HG02840 (cell line): ENCODE results near the gene FGF3.

ENCODE experiments used
- ATAC-seq: cut with Tn5 transposase; IDR thresholded peaks from one replicate; pipeline ENCODE4 v1.9.1; 2021; ENCODE audit warnings: mild to moderate bottlenecking, moderate library complexity, moderate number of reproducible peaks; ENCODE audit not compliant: unreplicated experiment, low FRiP score

Gene FGF3

DNA sequence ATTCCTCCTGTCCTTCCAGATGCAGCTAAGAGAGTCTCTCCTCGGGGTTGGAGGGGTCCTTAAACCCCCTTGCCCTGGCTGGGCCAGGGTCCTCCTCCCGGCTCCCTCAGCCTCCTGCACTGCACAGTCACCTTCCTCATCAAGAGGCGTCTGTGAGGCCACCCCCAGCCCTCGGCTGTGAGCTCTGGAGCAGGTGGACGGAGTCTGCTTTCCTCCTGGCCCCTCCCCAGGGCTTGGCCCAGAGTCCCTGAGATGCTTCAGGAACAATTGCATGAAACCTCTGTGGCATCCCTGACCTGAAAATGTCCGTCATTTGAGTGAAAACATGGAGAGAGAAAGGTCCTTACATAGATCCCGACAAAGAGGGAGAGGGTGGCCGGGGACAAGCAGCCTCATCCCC is 6.7 kb upstream of the FGF3 start:
- no peak for ATAC-seq

DNA sequence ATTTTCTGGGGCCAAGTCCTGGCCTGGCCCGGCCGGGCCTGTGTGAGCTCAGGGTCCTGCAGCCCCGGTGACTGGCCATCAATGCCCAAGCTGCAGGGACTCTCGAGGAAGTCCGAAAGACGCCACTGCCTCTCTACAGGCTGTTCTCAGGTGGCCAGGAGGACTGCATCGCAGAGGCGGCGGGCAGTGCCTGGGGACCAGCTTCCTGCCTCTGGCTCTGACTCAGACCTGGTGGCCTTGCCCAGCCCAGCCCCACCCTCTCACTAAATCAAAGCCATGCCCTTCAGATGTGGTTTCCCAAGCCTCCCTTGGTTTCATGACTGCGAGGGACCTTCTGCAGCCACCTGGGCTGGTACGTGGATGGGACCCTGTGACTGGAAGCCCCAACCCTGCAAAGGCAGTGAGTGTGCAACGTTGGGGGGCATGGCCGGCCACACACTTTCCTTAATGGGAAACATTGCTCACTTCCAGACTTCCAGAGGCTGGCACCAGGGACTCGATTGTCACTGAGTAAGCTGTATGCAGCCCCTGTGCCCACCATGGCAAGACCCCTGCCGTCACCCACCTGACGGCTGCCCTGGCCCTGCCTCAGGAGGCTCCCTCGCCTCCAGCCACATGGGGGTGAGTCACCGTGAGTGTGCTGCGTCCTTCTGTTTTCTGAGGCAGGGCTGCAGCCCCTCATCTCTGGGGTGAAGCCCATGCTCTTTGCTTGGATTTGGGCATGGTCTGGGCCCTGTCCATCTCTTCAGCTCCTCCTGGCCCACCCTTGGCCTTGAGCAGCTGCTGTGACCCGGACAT is 6.0 kb upstream of the FGF3 start:
- no peak for ATAC-seq

DNA sequence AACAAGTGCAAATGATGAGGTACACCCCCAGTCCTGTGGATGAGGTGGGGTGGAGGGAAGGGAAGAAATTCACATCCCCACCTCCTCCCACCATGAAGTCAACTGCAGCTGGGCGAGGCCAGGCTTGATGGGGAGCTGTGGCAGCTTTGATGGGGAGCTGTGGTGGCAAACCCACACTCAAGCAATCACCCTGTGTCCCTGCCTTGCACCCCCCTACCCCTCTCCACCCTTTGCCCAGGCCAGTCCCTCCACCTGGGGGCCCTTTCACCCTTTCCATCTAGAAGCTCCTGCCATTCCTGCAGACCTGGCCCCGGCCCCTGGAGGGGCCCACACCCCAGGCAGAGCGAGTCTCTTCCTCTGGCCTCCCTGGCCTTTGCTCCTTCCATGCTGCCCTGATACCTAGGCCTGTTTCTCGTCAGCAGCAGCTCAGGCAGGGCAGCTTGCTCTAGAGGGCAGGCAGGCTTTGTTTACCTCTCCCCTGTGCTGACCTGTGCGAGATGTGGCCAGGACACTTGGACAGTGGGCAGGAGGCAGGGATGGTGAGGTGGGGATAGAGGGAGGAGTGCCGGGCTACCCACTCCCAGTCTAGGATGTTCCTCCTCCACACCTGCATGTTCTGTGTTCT is 4.5 kb upstream of the FGF3 start:
- no peak for ATAC-seq

DNA sequence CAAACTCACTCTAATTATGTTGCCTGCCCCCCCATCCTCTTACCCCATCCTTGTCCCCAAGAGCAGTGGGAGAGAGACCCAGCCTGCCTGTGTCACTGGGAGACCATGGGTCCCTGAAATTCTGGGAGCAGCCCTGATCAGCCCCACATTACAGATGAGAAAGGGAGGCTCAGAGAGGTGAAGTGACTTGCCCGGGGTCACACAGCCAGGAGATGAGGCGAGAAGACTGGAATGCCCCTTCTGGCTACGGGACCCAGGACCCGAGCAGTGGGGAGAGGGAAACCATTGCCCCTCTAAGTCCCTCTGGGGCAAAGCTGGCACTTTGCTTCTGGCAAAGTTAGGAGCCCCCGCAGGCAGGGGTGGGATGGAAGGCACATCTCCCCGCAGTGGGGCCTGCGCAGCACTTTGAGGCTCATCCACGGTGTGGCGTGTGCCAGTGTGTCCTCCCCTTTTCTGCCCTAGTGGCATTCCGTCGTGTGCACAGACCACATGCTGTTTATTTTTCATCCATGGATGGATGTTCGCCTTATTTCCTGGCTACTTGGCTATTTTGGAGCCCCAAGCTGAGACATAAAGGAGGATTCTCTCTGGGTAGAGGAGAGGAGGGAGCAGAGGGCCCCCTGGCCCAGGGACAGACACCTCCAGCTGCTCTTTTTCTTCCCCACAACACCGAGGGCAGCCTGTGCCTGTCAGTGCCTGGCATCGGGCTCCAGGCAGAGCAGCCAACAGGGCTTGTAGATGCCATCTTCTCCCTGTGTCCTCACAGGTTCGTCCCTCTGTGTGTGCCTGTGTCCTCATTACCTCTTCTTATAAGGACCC is 3.7 kb upstream of the FGF3 start:
- no peak for ATAC-seq

DNA sequence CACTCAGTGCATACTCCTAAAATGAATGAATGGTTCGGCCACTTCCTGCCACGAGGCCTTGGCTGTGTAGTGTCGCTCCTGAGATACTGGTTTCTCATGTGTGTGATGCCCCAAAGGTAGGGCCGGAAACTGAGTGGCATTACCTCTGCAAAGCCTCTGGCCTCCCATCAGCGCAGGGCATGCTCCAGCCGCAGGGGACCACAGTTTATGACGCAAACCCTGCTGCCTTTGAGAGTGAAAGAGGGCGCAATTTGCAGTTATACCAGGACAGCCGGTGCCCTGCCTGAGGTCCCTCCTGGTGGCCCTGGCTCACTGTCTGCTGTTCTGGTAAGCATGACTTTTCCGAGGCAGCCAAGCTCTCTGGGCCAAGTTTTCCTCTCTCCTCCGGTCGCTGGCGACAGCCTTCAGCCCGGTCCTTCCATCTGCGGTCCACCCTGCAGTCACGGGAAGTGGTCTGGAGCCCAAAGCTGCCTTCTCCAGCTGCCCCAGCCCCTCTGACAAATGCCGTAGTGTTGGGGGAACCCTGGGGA is 2.4 kb upstream of the FGF3 start:
- ATAC-seq, result no peak

DNA sequence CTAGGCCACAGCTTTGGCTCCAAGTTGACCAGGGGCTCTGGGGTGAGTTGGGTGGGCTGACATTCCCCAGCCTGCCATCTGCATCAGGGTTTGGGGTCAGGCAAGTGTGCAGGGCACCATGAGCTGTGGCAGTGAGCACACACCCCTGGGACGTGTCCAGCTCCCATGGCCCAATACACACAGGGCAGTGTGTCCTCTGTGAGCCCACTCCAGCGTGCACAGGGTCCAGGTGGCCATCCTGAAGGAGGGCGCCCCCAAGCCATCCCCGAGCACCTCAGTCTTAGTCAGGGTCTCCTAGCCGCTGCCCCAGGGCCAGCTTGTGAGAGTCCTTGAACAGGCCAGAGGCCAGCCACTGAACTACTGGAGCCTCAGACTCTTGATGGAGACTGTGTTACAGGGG is 1.2 kb upstream of the FGF3 start:
- no peak for ATAC-seq

DNA sequence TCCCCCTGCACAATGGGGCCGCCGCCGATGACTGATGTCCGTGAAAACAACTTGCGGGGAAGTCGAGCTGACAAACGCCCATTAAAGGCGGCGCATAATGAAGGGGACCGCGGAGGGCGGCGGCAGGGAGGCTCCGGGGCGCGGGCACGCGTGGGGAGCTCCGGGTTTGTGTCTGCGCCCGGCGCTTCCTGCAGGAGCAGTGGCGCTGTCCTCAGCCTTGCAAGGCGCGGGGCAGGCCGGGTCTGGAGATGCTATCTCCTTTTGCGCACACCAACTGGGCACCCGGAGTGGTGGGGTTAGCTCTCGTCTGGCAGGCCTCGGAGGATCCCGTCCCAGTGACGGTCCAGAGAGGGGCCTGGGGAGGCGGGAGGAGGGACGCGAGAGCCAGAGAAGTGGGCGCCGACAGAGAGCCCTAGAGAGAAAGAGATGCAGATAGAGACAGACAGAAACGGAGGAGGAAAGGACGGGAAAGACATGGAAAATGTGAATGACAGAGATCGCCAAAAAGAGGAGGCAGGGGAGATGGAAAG is 390 bp upstream of the FGF3 start:
- no peak for ATAC-seq

DNA sequence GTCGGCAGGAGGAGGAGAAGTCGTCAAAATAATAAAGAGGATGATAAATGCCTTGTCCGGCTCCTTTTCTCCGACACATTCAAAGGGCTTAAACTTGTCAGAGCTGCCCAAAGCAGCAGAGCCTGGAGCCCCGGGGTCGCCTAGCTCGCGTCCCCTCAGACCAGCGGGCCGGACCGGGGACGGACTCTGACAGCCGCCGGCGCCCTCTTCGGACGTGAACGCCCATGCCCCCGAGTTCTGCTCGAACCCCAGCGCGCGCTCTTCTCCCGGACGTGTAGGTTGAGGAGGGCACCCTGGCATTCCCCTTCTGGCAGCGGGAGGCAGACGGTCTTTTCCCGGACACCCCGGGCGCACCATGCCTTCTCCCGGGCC is 999 bp downstream of the FGF3 start:
- ATAC-seq, result no peak

DNA sequence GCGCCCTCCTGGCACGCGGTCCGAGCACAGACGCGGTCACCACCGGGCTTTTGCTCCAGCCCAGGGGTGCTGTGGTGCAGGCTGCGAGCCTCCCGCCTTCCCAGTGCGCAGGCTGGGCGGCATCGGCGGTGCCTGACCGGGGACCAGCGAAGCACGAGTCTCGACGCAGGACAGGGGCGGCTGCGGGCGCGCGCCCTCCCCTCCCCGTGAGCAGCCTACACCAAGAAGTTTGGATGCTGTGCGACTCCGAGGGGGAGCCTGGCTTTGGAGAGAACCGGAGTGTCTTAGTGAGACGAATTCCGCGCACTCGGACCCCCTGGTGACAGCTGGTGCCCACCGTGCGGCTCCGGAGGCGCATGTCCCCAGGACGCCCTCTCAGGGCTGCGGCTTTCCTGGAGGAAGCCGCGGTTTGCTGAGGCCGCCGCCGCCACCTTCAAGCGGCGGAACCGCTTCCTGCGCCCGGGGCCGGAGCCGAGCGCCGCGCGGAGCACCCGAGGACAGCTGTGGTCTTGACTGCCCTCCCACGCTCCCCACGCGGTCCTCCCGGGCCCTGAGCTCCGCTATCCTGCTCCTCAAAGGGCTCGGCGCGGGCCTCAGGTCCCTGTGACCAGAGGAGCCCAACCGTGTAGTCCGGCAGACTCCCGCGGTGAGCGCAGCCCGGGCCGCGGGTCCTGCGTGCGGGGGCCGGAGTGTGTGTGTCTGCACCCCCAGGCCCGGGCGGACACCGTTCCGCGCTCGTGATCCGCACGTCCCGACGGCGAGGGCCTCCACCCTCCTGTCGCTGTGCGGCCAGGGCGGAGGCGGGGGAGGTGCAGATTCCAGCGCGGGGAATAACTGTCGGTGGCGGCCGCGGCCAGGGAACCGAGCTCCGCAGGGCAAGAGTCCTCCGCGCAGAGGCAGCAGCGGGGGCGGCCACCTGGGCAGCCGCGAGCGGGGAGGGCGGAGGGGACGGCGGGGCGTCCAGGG is 1.7 kb downstream of the FGF3 start:
- ATAC-seq, result no peak

DNA sequence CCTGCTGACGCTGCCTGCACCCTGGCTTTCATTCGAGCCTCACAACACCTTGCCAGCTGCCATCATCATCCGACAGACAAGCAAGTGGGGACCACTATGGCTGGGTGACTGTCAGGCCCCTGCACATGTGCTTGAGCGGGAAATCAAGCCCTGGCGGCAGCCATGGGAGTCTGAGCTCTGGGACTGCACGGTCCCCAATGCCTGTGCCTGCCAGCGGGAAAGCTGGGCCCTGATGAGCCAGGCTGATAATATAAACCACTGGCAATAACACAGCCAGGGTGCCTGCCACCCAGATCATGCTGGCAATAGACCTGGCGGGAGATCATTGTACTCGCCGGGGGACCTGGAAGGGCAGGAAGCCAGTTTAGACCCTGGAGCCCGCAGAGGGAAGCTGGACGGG is 2.5 kb downstream of the FGF3 start:
- no peak for ATAC-seq

DNA sequence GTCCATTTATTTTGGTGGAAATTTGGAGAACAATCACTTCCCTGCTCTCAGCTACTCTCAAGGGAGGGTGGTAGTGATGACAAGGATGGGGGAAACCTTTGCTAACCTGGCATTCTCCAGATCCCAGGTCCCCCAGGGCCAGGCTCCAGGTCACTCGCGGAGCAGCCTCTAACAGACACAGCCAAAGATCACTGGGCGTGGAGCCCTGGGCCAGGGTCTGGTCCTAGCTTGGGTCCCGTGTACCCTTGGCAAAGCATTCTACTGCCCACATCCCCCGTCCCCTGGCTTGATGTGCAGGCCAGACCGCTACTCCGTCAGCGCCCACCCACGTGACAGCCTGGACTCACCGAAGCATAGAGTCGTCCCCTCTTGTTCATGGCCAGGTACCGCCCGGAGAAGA is 3.2 kb downstream of the FGF3 start:
- ATAC-seq, result no peak

DNA sequence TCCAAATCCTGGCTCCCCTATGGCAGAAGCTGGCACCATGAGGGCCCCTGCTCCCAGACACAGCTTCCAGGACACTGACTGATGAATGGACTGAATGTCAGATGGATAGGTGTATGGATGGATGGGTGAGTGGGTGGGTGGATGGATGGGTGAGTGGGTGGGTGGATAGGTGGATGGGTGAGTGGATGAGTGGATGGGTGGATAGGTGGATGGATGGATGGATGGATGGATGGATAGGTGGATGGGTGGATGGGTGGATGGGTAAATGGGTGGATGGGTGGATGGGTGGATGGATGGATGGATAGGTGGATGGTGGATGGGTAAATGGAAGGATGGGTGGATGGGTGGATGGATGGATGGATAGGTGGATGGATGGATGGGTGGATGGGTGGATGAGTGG is 4.3 kb downstream of the FGF3 start:
- ATAC-seq, result no peak

DNA sequence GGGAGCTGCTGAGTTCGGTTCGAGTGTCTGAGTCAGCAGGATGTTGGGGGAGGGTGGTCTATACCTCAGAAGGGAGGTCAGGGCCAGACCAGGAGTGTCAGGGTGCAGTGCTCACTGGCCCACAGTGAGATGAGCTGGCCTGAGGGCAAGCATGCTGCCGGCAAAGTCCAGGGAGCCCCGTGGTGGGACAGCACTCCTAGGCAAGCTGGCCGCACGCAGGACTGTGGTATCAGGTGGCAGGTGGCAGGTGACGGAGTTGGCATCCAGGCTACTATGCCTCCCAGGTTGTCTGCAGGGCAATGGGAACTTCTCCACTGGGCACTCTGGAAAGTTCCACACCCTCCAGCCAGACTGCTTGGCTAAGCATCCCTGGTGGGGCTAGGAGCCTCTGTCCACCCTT is 4.8 kb downstream of the FGF3 start:
- ATAC-seq, result no peak

DNA sequence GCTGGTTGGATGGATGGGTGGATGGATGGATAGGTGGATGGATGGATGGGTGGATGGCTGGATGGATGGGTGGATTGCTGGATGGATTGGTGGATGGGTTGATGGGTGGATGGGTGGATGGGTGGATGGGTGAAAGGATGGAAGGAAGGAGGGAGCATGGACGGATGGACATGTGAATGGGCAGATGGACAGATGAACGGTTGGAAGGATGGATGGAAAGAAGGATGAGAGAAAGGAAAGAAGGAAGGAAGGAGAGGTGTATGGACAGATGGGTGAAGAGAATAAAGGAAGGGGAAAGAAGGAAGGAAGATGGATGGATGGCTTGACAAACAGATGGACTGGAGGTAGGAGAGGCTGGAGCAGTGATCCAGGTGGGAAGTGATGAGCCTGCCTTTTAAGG is 5.4 kb downstream of the FGF3 start:
- no peak for ATAC-seq

DNA sequence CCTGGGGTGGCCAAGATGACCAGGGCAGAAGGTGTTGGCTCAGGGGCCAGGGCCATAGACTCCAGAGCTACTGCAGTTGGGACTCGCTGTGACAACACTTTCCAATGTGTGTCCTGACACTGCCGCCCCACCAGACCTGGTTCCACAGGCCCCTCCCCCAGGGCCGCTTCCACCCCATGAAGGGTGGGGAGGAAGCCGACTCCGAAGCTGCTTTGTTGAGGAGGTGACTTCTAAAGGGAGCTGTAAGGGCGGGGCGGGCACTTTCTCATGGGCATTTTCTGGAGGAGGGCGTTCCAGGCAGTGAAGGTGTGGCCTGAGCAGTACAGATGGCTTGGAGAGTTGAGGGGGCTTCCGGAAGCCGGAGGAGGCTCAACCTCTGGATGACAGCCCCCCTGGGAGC is 6.3 kb downstream of the FGF3 start:
- no peak for ATAC-seq

DNA sequence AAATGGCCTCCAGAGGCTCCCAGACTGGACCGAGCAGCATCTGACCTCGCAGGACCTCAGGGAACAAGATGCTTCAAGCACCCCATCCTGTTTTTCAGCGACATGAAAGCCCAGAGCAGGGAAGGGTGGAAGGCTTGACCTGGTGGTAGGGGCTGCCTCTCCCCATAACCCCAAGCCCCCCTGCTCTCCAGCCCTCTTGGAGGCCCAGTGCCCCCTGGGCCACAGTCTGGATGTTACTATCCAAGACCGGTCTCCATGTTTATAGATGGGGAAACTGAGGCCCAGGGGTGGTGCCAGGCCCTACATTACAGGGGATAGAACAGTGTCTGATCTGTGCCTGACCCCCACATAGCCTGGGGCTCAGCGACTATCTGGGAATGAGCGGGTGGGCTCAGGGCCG is 7.0 kb downstream of the FGF3 start:
- no peak for ATAC-seq

DNA sequence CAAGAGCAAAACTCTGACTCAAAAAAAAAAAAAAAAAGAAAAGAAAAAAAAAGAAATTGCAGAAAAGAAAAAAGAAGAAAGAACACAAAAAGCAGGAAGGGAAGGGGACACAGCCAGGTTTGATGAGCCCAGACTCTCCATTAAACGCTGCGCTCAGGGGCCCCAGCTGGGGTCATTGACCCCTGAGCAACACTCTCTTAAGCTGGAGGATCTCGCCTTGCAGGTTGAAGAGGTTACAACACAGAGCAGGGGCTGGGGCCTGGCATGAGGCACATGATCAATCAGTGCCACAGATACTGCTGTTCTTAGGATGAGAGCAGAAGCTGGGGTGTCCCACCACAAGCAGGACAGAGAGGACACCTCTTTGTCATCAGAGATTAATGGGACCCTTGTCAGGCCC is 7.8 kb downstream of the FGF3 start:
- ATAC-seq, result no peak

DNA sequence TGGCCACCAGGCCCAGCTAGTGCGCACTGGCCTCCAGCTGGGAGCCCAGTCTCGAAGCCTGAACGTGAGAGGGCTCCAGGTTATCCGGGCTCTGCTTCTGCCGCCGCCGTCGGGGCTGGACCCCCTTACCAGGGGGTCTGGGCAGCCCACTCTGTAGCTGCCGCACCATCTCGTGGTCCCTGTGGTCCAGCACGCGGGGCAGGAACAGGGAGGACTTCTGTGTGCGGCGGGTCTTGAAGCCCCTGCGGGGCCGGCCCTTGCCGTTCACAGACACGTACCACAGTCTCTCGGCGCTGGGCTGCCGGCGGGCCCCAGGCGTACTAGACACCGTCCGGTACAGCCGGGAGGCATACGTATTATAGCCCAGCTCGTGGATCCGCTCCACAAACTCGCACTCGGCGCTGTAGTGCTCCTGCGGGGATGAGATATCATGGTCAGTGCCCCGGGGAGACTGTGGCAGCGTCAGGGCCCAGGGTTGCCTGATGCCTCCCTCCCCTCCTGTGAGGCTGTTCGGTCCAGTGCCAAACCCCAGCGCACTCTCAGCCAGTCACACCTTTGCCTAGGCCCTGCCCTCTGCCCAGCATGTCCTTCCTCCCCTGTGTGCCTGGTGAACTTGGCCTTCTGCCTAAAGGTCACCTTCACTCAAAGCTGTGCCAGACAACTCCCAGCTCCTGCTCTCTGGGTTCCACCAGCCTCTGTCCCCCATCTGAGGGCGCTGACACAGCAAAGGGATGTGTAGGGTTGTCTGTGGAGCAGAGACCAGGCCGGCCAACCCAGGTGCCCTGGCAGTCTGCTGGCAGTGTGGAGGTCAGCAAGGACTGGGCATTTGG is 8.7 kb downstream of the FGF3 start:
- no peak for ATAC-seq

DNA sequence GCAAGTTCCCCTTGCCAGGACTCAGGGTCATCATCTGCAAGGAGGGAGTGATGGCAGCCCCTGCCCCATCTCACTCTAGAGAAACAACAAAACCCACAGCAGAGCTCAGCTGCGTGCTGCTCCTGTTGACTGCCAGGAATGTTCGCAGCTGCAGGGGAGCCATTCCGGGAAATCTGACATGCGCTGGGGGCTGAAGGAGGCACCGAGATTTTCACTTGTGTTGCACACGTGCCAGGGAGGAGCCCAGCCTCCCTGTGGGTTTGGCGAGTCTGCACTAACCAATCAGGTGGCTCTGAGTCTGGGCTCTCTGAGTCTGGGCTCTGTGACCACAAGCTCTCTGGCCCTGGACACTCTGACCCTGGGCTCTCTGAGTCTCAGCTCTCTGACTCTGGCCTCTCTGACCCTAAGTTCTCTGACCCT is 10.5 kb downstream of the FGF3 start:
- no peak for ATAC-seq
